ENCODE data around the gene SDR42E2.

DNA sequence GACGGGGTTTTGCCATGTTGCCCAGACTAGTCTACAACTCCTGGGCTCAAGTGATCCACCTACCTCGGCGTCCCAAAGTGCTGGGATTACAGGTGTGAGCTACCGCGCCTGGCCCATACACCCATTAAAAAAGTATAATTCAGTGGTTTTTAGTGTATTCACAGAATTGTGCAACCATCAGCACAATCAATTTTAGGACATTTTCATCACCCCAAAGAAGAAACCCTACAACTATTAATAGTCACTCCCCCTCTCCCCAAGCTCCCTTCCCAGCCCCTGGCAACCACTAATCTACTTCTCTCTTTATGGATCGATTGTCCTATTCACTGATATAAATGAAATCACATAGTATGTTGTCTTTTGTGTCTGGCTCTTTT lies 39.9 kb downstream of the SDR42E2 start:
- TF ChIP-seq, protein P1, sequence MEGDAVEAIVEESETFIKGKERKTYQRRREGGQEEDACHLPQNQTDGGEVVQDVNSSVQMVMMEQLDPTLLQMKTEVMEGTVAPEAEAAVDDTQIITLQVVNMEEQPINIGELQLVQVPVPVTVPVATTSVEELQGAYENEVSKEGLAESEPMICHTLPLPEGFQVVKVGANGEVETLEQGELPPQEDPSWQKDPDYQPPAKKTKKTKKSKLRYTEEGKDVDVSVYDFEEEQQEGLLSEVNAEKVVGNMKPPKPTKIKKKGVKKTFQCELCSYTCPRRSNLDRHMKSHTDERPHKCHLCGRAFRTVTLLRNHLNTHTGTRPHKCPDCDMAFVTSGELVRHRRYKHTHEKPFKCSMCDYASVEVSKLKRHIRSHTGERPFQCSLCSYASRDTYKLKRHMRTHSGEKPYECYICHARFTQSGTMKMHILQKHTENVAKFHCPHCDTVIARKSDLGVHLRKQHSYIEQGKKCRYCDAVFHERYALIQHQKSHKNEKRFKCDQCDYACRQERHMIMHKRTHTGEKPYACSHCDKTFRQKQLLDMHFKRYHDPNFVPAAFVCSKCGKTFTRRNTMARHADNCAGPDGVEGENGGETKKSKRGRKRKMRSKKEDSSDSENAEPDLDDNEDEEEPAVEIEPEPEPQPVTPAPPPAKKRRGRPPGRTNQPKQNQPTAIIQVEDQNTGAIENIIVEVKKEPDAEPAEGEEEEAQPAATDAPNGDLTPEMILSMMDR (IDR thresholded peaks at IDR 0.05): no peak
- no peak for TF ChIP-seq EZH2phosphoT487 (IDR thresholded peaks at IDR 0.05)
- TF ChIP-seq EZH2 (IDR thresholded peaks at IDR 0.05): no peak
